ENCODE results near the gene SLC13A4.

SLC13A4 gene

DNA sequence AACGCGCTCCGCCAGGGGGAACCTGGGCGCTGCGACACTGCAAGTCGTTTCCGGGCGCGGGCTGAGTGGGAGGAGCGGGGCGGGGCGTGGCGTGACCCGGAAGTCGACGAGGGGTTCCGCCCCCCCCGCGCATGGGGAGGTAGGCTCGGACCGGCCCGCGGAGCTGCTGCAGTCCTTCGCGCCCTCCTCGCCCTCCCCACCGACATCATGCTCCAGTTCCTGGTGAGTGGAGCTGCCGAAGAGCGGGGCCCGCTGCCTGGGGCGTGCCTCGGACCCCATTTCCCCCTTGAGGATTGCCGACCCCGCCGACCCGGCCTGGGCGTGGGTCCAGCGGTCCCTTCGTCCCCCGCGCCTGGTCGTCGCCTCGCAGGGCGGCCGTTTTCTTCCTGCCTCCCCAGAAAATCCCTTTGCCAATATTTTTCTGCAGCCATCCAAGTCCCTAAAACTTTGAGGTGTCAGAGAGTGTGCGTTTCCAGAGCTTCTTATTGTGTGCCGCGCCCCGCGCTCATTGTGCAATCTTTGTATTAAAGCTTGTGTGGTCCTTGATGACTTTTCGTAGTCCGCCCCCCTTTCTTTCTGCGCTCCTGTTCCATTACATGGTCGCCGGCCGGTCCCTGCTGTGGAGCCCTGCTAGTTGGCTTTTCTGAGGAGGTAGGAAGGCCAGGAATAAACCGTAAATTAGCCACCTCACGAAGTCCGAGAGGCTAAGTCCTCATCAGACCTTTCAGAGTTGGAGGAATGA is 65.4 kb downstream of the SLC13A4 start, which contains the start of gene STMP1 (continued):
- TF ChIP-seq, protein P1, sequence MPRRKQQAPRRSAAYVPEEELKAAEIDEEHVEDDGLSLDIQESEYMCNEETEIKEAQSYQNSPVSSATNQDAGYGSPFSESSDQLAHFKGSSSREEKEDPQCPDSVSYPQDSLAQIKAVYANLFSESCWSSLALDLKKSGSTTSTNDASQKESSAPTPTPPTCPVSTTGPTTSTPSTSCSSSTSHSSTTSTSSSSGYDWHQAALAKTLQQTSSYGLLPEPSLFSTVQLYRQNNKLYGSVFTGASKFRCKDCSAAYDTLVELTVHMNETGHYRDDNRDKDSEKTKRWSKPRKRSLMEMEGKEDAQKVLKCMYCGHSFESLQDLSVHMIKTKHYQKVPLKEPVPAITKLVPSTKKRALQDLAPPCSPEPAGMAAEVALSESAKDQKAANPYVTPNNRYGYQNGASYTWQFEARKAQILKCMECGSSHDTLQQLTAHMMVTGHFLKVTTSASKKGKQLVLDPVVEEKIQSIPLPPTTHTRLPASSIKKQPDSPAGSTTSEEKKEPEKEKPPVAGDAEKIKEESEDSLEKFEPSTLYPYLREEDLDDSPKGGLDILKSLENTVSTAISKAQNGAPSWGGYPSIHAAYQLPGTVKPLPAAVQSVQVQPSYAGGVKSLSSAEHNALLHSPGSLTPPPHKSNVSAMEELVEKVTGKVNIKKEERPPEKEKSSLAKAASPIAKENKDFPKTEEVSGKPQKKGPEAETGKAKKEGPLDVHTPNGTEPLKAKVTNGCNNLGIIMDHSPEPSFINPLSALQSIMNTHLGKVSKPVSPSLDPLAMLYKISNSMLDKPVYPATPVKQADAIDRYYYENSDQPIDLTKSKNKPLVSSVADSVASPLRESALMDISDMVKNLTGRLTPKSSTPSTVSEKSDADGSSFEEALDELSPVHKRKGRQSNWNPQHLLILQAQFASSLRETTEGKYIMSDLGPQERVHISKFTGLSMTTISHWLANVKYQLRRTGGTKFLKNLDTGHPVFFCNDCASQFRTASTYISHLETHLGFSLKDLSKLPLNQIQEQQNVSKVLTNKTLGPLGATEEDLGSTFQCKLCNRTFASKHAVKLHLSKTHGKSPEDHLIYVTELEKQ (tag by site-specific recombination; IDR thresholded peaks at IDR 0.05; ENCODE audit: borderline replicate concordance), result no peak
- TF ChIP-seq ZNF239 (tag by site-specific recombination; IDR thresholded peaks at IDR 0.05), result 0 out of 2 replicates have a peak, but pooled peaks have one; percentile 41
- TF ChIP-seq, protein P2, sequence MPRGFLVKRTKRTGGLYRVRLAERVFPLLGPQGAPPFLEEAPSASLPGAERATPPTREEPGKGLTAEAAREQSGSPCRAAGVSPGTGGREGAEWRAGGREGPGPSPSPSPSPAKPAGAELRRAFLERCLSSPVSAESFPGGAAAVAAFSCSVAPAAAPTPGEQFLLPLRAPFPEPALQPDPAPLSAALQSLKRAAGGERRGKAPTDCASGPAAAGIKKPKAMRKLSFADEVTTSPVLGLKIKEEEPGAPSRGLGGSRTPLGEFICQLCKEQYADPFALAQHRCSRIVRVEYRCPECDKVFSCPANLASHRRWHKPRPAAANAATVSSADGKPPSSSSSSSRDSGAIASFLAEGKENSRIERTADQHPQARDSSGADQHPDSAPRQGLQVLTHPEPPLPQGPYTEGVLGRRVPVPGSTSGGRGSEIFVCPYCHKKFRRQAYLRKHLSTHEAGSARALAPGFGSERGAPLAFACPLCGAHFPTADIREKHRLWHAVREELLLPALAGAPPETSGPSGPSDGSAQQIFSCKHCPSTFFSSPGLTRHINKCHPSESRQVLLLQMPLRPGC (tag by site-specific recombination; IDR thresholded peaks at IDR 0.05), result peak; percentile 62
- TF ChIP-seq ZNF560 (tag by site-specific recombination; IDR thresholded peaks at IDR 0.05; ENCODE audit: borderline replicate concordance), result no peak
- TF ChIP-seq, protein P3, sequence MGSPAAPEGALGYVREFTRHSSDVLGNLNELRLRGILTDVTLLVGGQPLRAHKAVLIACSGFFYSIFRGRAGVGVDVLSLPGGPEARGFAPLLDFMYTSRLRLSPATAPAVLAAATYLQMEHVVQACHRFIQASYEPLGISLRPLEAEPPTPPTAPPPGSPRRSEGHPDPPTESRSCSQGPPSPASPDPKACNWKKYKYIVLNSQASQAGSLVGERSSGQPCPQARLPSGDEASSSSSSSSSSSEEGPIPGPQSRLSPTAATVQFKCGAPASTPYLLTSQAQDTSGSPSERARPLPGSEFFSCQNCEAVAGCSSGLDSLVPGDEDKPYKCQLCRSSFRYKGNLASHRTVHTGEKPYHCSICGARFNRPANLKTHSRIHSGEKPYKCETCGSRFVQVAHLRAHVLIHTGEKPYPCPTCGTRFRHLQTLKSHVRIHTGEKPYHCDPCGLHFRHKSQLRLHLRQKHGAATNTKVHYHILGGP (tag by site-specific recombination; IDR thresholded peaks at IDR 0.05), result no peak
- peak; percentile 81 for TF ChIP-seq ZNF600 (tag by site-specific recombination; IDR thresholded peaks at IDR 0.05)
- TF ChIP-seq, protein P4, sequence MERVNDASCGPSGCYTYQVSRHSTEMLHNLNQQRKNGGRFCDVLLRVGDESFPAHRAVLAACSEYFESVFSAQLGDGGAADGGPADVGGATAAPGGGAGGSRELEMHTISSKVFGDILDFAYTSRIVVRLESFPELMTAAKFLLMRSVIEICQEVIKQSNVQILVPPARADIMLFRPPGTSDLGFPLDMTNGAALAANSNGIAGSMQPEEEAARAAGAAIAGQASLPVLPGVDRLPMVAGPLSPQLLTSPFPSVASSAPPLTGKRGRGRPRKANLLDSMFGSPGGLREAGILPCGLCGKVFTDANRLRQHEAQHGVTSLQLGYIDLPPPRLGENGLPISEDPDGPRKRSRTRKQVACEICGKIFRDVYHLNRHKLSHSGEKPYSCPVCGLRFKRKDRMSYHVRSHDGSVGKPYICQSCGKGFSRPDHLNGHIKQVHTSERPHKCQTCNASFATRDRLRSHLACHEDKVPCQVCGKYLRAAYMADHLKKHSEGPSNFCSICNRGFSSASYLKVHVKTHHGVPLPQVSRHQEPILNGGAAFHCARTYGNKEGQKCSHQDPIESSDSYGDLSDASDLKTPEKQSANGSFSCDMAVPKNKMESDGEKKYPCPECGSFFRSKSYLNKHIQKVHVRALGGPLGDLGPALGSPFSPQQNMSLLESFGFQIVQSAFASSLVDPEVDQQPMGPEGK (tag by site-specific recombination; IDR thresholded peaks at IDR 0.05), result peak; percentile 99
- TF ChIP-seq ZNF350 (tag by site-specific recombination; IDR thresholded peaks at IDR 0.05), result no peak
- TF ChIP-seq, protein P5, sequence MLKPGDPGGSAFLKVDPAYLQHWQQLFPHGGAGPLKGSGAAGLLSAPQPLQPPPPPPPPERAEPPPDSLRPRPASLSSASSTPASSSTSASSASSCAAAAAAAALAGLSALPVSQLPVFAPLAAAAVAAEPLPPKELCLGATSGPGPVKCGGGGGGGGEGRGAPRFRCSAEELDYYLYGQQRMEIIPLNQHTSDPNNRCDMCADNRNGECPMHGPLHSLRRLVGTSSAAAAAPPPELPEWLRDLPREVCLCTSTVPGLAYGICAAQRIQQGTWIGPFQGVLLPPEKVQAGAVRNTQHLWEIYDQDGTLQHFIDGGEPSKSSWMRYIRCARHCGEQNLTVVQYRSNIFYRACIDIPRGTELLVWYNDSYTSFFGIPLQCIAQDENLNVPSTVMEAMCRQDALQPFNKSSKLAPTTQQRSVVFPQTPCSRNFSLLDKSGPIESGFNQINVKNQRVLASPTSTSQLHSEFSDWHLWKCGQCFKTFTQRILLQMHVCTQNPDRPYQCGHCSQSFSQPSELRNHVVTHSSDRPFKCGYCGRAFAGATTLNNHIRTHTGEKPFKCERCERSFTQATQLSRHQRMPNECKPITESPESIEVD (tag by site-specific recombination; IDR thresholded peaks at IDR 0.05), result no peak
- TF ChIP-seq ZNF544 (tag by site-specific recombination; IDR thresholded peaks at IDR 0.05), result no peak
- TF ChIP-seq HOXC10 (CRISPR knock-in tag; IDR thresholded peaks at IDR 0.05), result peak; percentile 96
- TF ChIP-seq ZBTB17 (tag by site-specific recombination; IDR thresholded peaks at IDR 0.05), result peak; percentile 78
- TF ChIP-seq, protein P6, sequence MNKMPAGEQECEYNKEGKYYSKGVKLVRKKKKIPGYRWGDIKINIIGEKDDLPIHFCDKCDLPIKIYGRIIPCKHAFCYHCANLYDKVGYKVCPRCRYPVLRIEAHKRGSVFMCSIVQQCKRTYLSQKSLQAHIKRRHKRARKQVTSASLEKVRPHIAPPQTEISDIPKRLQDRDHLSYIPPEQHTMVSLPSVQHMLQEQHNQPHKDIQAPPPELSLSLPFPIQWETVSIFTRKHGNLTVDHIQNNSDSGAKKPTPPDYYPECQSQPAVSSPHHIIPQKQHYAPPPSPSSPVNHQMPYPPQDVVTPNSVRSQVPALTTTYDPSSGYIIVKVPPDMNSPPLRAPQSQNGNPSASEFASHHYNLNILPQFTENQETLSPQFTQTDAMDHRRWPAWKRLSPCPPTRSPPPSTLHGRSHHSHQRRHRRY (tag by site-specific recombination; IDR thresholded peaks at IDR 0.05), result no peak
- no peak for TF ChIP-seq REPIN1 (tag by site-specific recombination; IDR thresholded peaks at IDR 0.05; ENCODE audit: low read depth)
- no peak; the same call in 1 of the 2 replicates for TF ChIP-seq OVOL3 (tag by site-specific recombination; IDR thresholded peaks at IDR 0.05)
- no peak for TF ChIP-seq ZNF132 (tag by site-specific recombination; IDR thresholded peaks at IDR 0.05; ENCODE audit: borderline replicate concordance)
- no peak for TF ChIP-seq ZNF785 (tag by site-specific recombination; IDR thresholded peaks at IDR 0.05)
- peak; percentile 60; the same call in 1 of the 2 replicates for TF ChIP-seq BCL11A (tag by site-specific recombination; IDR thresholded peaks at IDR 0.05; ENCODE audit: low read depth)
- no peak for TF ChIP-seq ZNF169 (tag by site-specific recombination; IDR thresholded peaks at IDR 0.05)
- TF ChIP-seq SETDB1 (IDR thresholded peaks at IDR 0.05; ENCODE audit: insufficient read length, low read length), result no peak
- TF ChIP-seq, protein P7, sequence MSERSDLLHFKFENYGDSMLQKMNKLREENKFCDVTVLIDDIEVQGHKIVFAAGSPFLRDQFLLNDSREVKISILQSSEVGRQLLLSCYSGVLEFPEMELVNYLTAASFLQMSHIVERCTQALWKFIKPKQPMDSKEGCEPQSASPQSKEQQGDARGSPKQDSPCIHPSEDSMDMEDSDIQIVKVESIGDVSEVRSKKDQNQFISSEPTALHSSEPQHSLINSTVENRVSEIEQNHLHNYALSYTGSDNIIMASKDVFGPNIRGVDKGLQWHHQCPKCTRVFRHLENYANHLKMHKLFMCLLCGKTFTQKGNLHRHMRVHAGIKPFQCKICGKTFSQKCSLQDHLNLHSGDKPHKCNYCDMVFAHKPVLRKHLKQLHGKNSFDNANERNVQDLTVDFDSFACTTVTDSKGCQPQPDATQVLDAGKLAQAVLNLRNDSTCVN (tag by site-specific recombination; optimal IDR thresholded peaks at IDR 0.05), result peak; percentile 91
- TF ChIP-seq, protein P8, sequence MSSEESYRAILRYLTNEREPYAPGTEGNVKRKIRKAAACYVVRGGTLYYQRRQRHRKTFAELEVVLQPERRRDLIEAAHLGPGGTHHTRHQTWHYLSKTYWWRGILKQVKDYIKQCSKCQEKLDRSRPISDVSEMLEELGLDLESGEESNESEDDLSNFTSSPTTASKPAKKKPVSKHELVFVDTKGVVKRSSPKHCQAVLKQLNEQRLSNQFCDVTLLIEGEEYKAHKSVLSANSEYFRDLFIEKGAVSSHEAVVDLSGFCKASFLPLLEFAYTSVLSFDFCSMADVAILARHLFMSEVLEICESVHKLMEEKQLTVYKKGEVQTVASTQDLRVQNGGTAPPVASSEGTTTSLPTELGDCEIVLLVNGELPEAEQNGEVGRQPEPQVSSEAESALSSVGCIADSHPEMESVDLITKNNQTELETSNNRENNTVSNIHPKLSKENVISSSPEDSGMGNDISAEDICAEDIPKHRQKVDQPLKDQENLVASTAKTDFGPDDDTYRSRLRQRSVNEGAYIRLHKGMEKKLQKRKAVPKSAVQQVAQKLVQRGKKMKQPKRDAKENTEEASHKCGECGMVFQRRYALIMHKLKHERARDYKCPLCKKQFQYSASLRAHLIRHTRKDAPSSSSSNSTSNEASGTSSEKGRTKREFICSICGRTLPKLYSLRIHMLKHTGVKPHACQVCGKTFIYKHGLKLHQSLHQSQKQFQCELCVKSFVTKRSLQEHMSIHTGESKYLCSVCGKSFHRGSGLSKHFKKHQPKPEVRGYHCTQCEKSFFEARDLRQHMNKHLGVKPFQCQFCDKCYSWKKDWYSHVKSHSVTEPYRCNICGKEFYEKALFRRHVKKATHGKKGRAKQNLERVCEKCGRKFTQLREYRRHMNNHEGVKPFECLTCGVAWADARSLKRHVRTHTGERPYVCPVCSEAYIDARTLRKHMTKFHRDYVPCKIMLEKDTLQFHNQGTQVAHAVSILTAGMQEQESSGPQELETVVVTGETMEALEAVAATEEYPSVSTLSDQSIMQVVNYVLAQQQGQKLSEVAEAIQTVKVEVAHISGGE (tag by site-specific recombination; conservative IDR thresholded peaks at IDR 0.05; ENCODE audit: low read depth), result peak; percentile 98
